NCI-H526 (cell line): Measurements from ENCODE around the gene PMPCA.

Source experiments
- DNase-seq, 2 experiments: peaks; one replicate each; lab custom pipeline; 2025; lab: John Stamatoyannopoulos, UW

The PMPCA gene

GRCh38 chr9:136373300-136374182 lies 36.9 kb upstream of the PMPCA start, which contains the start of gene CARD9:
CARD9 (minus strand) TSS chr9:136373669; CDS start chr9:136372078, 1,591 bp downstream.
- DNase-seq, result no peak

- no peak for DNase-seq
These were observed 36.3 kb upstream of the PMPCA start for GRCh38 chr9:136374183-136374575.

- no peak for DNase-seq
These were observed 35.4 kb upstream of the PMPCA start for GRCh38 chr9:136375096-136375495.

- no peak for DNase-seq
These were observed 34.0 kb upstream of the PMPCA start for GRCh38 chr9:136376457-136376856.

GRCh38 chr9:136377341-136378169 lies 32.9 kb upstream of the PMPCA start:
- DNase-seq, result no peak

GRCh38 chr9:136378170-136379002 lies 32.1 kb upstream of the PMPCA start:
- DNase-seq, result no peak

- DNase-seq, result no peak
These were observed 31.5 kb upstream of the PMPCA start for GRCh38 chr9:136379003-136379287.

- no peak for DNase-seq
These were observed 31.1 kb upstream of the PMPCA start for GRCh38 chr9:136379401-136379800.

- DNase-seq, result no peak
These were observed 30.6 kb upstream of the PMPCA start for GRCh38 chr9:136379891-136380290.

- DNase-seq, result no peak
These were observed 30.1 kb upstream of the PMPCA start for GRCh38 chr9:136380381-136380780.

- no peak for DNase-seq
These were observed 29.1 kb upstream of the PMPCA start for GRCh38 chr9:136381311-136381710.

- no peak for DNase-seq
These were observed 28.4 kb upstream of the PMPCA start for GRCh38 chr9:136381966-136382513.

GRCh38 chr9:136383436-136383835 lies 27.0 kb upstream of the PMPCA start:
- no peak for DNase-seq

- DNase-seq, result no peak
These were observed 25.4 kb upstream of the PMPCA start for GRCh38 chr9:136385015-136385414.

- no peak for DNase-seq
These were observed 24.4 kb upstream of the PMPCA start for GRCh38 chr9:136386018-136386417.

GRCh38 chr9:136387217-136387616 lies 23.2 kb upstream of the PMPCA start:
- DNase-seq, result no peak

GRCh38 chr9:136389396-136389795 lies 21.1 kb upstream of the PMPCA start:
- no peak for DNase-seq

GRCh38 chr9:136391737-136392537 lies 18.5 kb upstream of the PMPCA start:
- DNase-seq, result no peak

- DNase-seq, result no peak
These were observed 17.7 kb upstream of the PMPCA start for GRCh38 chr9:136392538-136393449.

- no peak for DNase-seq
These were observed 16.9 kb upstream of the PMPCA start for GRCh38 chr9:136393531-136393930.
